NCI-H510A treated with DMSO at 0.1 percent for 48 hours (cell line): Measurements from ENCODE around the gene CREG1.

Experiments used
- DNase-seq: peaks from one replicate; lab custom pipeline; 2025; lab: John Stamatoyannopoulos, UW

The CREG1 gene

GRCh38 chr1:167503626-167504466, 49.7 kb downstream of the CREG1 start:
- DNase-seq = no peak

GRCh38 chr1:167502719-167503462, 50.7 kb downstream of the CREG1 start:
- DNase-seq = no peak

- DNase-seq = no peak
These were observed 51.4 kb downstream of the CREG1 start for GRCh38 chr1:167502192-167502551.

DNA sequence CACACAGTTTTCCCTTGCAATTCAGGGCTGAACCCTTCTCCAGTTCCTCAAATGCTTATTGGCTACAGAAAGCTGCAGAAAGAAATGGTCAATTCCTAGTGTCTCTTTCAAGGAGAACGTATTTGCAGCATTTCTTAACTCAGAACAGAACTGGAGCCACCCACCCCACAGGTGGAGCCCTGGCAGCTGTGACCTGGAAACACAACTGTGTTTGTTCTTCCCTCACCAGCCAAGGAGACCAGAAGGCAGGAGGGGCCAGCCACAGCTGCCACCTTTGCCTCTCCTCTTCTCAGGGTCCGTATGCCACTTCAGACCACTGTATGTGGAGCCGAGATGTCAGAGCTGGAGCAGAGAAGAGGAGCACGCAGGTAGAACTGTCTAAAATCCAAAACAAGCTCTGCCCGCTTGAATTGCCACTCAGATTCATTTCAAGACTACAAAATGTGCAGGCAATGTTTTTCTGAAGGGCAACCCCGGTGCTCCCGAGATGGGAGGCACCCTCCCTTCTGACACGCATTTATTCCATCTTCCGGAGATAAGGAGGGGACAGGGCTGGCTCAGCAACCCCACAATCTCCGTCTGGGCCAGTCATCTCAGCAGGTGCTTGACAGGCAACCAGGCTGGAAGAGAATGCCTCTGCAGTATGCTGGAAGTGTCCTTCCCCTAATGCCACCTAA, 51.9 kb downstream of the CREG1 start:
- peak; percentile 4 for DNase-seq

- DNase-seq = no peak
These were observed 53.2 kb downstream of the CREG1 start for GRCh38 chr1:167500283-167500860.

DNA sequence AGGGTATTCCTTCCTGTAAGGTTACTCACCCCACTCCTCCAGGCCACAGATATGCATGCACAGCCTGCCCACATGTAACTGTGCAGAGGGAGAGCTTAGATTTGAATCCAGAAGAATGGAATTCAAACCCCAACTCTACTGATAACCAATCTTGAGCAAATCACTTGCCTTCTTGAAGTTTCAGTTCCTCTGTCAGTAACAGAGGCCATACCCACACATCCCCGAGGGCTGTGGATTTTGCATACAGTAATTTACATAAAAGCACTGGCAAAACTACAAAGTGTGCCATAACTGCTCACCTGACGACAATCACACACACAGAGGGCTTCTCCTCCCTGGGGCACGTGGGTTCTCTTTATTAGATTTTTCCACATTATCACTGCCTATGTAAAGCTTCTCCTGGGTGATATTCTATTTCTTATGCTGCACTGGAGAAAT, 53.9 kb downstream of the CREG1 start:
- DNase-seq = no peak

DNA sequence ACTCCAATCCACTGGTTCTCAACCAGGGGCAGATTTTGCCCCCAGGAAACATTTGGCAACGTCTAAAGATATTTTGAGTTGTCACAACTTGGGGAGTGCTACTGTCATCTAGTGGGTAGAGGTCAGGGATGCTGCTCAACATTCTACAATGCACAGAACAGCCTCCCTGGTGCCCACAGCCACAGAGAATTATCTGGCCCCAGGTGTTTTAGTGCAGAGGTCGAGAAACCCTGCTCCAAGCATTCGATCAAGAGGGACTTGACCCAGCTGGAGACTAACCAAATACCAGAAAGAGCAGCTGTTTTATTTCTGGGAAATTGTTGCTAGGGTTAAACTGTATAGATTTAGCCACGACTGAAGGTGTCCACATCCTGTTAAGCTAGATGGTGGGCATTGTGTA, 54.5 kb downstream of the CREG1 start:
- DNase-seq = no peak

- DNase-seq = no peak
These were observed 56.6 kb downstream of the CREG1 start for GRCh38 chr1:167496797-167497619.

DNA sequence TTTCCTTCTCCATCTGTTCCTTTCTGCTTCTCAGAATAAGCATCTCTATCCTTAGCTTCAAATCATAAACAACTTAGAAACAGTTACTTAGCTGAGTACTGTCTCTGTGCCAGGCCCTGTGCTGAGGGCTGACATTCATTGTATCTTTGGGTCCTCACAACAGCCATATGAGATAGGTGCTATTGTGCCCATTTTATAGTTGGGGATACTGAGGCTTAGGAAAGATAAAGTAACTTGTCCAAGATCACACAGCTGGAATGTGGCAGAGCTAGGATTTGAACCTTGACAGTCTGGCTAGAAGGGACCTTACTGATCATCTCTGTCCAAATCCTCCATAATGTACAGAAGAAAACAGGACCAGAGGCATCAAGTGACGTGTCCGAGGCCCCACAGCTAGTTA, 60.2 kb downstream of the CREG1 start:
- DNase-seq = no peak

DNA sequence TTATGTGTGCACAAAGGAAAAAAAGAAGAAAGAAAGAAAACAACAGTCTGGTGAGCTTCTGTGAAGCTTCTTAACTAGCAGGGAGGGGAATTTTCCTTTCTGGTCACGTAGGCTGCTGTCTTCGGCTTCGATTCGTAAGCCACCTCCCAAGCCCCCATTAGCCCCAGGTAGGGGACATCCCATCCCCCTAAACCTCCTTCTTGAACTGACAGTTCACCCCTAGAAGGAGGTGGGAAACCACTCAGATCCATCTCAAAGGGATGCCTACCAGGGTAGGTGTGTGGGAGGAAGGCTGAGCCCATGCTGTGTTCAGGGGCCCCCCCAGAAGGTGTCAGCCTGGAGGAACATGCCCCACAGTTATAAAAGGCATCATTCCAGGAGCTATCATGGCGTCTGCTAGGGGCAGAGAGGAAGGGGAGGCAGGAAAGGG, 61.1 kb downstream of the CREG1 start:
- DNase-seq = no peak

DNA sequence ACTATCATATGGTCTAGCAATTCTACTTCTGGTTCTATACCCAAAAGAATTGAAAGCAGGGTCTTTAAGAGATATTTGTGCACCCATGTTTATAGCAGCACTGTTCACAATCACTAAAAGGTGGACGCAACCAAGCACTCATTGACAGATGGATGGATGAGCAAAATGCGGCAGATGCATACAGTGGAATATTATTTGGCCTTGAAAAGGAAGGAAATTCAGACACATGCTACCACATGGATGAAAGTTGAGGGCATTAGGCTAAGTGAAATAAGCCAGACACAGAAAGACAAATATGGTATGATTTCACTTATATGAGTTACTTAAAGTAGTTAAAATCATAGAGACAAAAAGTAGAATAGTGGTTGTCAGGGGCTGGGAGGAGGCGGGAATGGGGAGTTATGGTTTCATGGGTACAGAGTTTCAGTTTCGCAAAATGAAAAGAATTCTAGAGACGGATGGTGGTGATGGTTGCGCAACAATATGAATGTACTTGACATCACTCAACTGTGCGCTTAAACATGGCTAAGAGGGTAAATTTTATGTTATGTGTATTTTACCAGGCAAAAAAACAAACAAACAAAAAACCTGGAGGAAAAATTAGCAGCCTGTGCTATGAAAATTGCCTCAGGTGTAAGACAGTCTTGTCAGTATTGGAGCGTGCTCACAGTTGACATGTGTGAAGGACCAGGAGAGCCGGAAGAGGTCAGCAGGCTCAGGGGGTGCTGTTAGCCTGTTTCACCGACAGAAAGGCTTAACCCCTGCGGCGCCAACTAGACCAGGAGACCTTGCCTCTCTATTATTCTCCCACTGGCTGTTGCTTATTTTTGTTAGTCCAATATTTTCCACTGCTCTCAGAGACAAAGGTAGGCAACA, 61.7 kb downstream of the CREG1 start:
- peak; percentile 17 for DNase-seq
